BLaER1 treated with 17β-estradiol and CSF1 and Interleukin-3, amounts not matched to agents 10 nM and 100 nM (cell line): ENCODE results near the gene SORBS1.

Experiments used
- H3K27ac ChIP-seq, 11 experiments: shearing (Covaris generic); formaldehyde crosslinking; 2 replicates each; pipeline ENCODE4 v1.8.1; 2022
- H3K27me3 ChIP-seq, 11 experiments: shearing (Covaris generic); formaldehyde crosslinking; 2 replicates each; pipeline ENCODE4 v1.8.1; 2022
- H3K36me3 ChIP-seq, 11 experiments: shearing (Covaris generic); formaldehyde crosslinking; 2 replicates each; pipeline ENCODE4 v1.8.1; 2022
- H3K4me1 ChIP-seq, 10 experiments: shearing (Covaris generic); formaldehyde crosslinking; 2 replicates each; pipeline ENCODE4 v1.8.1; 2022
- H3K4me2 ChIP-seq, 11 experiments: shearing (Covaris generic); formaldehyde crosslinking; 2 replicates each; pipeline ENCODE4 v1.8.1; 2022
- H3K4me3 ChIP-seq, 10 experiments: shearing (Covaris generic); formaldehyde crosslinking; 2 replicates each; pipeline ENCODE4 v1.8.1; 2022
- H3K9ac ChIP-seq, 11 experiments: shearing (Covaris generic); formaldehyde crosslinking; 2 replicates each; pipeline ENCODE4 v1.8.1; 2022
- H3K9me3 ChIP-seq, 11 experiments: shearing (Covaris generic); formaldehyde crosslinking; replicated peaks in 1 of 11; 2 replicates each; pipeline ENCODE4 v1.8.1; 2022
- H4K20me1 ChIP-seq, 11 experiments: shearing (Covaris generic); formaldehyde crosslinking; 2 replicates each; pipeline ENCODE4 v1.8.1; 2022
- Cebpa-rat ChIP-seq, 11 experiments: shearing (Covaris generic); IDR thresholded peaks; 2 replicates each; pipeline ENCODE4 v1.8.1; 2022

Gene SORBS1

GRCh38 chr10:95516774-95517373 is 44.3 kb downstream of the SORBS1 start:
- peak overlapping the region in 5 of 11 experiments; percentile 45 to 80 (median 67); a peak in 4 of 22 replicates for H3K4me2 ChIP-seq
- H3K9ac ChIP-seq: no peak overlapping the region
- peak overlapping the region in 1 of 11 experiments; percentile 8; a peak in 1 of 22 replicates for H3K27ac ChIP-seq
- H3K36me3 ChIP-seq: no peaks in the 10 kb centered on the region
- TF ChIP-seq Cebpa-rat (IDR thresholded peaks at IDR 0.05): no peak
- H4K20me1 ChIP-seq: no peaks in the 10 kb centered on the region
- no peaks in the 10 kb centered on the region; a peak in 1 of 22 replicates for H3K9me3 ChIP-seq
- peaks cover 12 to 45% (median 33%) of the 10 kb centered on the region in 10 experiments for H3K4me1 ChIP-seq
- no peak overlapping the region for H3K4me3 ChIP-seq
- no peaks in the 10 kb centered on the region for H3K27me3 ChIP-seq

- no peaks in the 10 kb centered on the region for H3K36me3 ChIP-seq
- no peaks in the 10 kb centered on the region for H4K20me1 ChIP-seq
- TF ChIP-seq Cebpa-rat (IDR thresholded peaks at IDR 0.05): no peak
- no peak overlapping the region for H3K27ac ChIP-seq
- H3K27me3 ChIP-seq: no peaks in the 10 kb centered on the region
- H3K9ac ChIP-seq: no peak overlapping the region
- no peaks in the 10 kb centered on the region; a peak in 1 of 22 replicates for H3K9me3 ChIP-seq
- peak overlapping the region in 9 of 11 experiments; percentile 8 to 48 (median 25); a peak in 16 of 22 replicates for H3K4me2 ChIP-seq
- H3K4me1 ChIP-seq: peaks cover 12 to 41% (median 31%) of the 10 kb centered on the region in 10 experiments
- H3K4me3 ChIP-seq: no peak overlapping the region
These were observed 47.2 kb downstream of the SORBS1 start for GRCh38 chr10:95513941-95514392.

GRCh38 chr10:95513008-95513589 is 48.1 kb downstream of the SORBS1 start:
- H3K27ac ChIP-seq: no peak overlapping the region
- no peak overlapping the region for H3K4me3 ChIP-seq
- no peaks in the 10 kb centered on the region; a peak in 1 of 22 replicates for H3K9me3 ChIP-seq
- H3K36me3 ChIP-seq: no peaks in the 10 kb centered on the region
- peaks cover 12 to 33% (median 23%) of the 10 kb centered on the region in 10 experiments for H3K4me1 ChIP-seq
- no peak overlapping the region for H3K9ac ChIP-seq
- no peak for TF ChIP-seq Cebpa-rat (IDR thresholded peaks at IDR 0.05)
- H3K27me3 ChIP-seq: no peaks in the 10 kb centered on the region
- peak overlapping the region in 6 of 11 experiments; percentile 8 to 48 (median 26); a peak in 5 of 22 replicates for H3K4me2 ChIP-seq
- H4K20me1 ChIP-seq: no peaks in the 10 kb centered on the region

- no peaks in the 10 kb centered on the region for H3K27me3 ChIP-seq
- H3K4me1 ChIP-seq: peaks cover 6 to 19% (median 12%) of the 10 kb centered on the region in 10 experiments; a peak in 17 of 20 replicates
- H3K9ac ChIP-seq: no peak overlapping the region
- no peak overlapping the region for H3K4me3 ChIP-seq
- no peak overlapping the region for H3K4me2 ChIP-seq
- H3K27ac ChIP-seq: no peak overlapping the region
- no peaks in the 10 kb centered on the region for H3K36me3 ChIP-seq
- H4K20me1 ChIP-seq: no peaks in the 10 kb centered on the region
- H3K9me3 ChIP-seq: no peaks in the 10 kb centered on the region; a peak in 1 of 22 replicates
- no peak for TF ChIP-seq Cebpa-rat (IDR thresholded peaks at IDR 0.05)
These were observed 49.9 kb downstream of the SORBS1 start for GRCh38 chr10:95511314-95511713.

- Histone ChIP-seq H3K9ac (no peak overlapping the region), H4K20me1 (no peaks in the 10 kb centered on the region), H3K4me1 (peaks cover 6 to 11% (median 9%) of the 10 kb centered on the region in 10 experiments; a peak in 17 of 20 replicates), H3K4me3 (no peak overlapping the region), H3K27me3 (no peaks in the 10 kb centered on the region), H3K9me3 (no peaks in the 10 kb centered on the region), H3K4me2 (no peak overlapping the region), H3K27ac (no peak overlapping the region), H3K36me3 (no peaks in the 10 kb centered on the region)
- TF ChIP-seq Cebpa-rat (IDR thresholded peaks at IDR 0.05): no peak
These were observed 51.9 kb downstream of the SORBS1 start for GRCh38 chr10:95509251-95509650.

- no peak overlapping the region for H3K27ac ChIP-seq
- no peaks in the 10 kb centered on the region for H3K27me3 ChIP-seq
- H3K9me3 ChIP-seq: no peaks in the 10 kb centered on the region
- no peaks in the 10 kb centered on the region for H4K20me1 ChIP-seq
- H3K4me1 ChIP-seq: peaks cover 1 to 6% (median 4%) of the 10 kb centered on the region in 10 experiments; a peak in 17 of 20 replicates
- no peaks in the 10 kb centered on the region for H3K36me3 ChIP-seq
- H3K9ac ChIP-seq: no peak overlapping the region
- H3K4me2 ChIP-seq: no peak overlapping the region
- TF ChIP-seq Cebpa-rat (IDR thresholded peaks at IDR 0.05): no peak
- H3K4me3 ChIP-seq: no peak overlapping the region
These were observed 52.4 kb downstream of the SORBS1 start for GRCh38 chr10:95508730-95509129.

GRCh38 chr10:95506056-95506737 is 55.0 kb downstream of the SORBS1 start:
- Histone ChIP-seq H3K9me3 (no peaks in the 10 kb centered on the region), H3K4me2 (no peak overlapping the region), H3K4me1 (peaks cover 7 to 14% (median 13%) of the 10 kb centered on the region in 10 experiments; a peak in 18 of 20 replicates), H4K20me1 (no peaks in the 10 kb centered on the region), H3K27me3 (no peaks in the 10 kb centered on the region), H3K9ac (no peak overlapping the region), H3K27ac (no peak overlapping the region), H3K4me3 (no peak overlapping the region), H3K36me3 (no peaks in the 10 kb centered on the region)
- no peak for TF ChIP-seq Cebpa-rat (IDR thresholded peaks at IDR 0.05)

- no peaks in the 10 kb centered on the region for H3K9me3 ChIP-seq
- H3K4me2 ChIP-seq: no peak overlapping the region
- no peaks in the 10 kb centered on the region for H3K27me3 ChIP-seq
- no peaks in the 10 kb centered on the region for H3K36me3 ChIP-seq
- H3K4me3 ChIP-seq: no peak overlapping the region
- H3K9ac ChIP-seq: no peak overlapping the region
- no peaks in the 10 kb centered on the region for H4K20me1 ChIP-seq
- H3K4me1 ChIP-seq: peaks cover 7 to 20% (median 16%) of the 10 kb centered on the region in 10 experiments; a peak in 18 of 20 replicates
- no peak for TF ChIP-seq Cebpa-rat (IDR thresholded peaks at IDR 0.05)
- no peak overlapping the region for H3K27ac ChIP-seq
These were observed 55.5 kb downstream of the SORBS1 start for GRCh38 chr10:95505641-95506040.

- no peak overlapping the region for H3K9ac ChIP-seq
- no peaks in the 10 kb centered on the region for H4K20me1 ChIP-seq
- no peaks in the 10 kb centered on the region for H3K36me3 ChIP-seq
- H3K4me2 ChIP-seq: no peak overlapping the region
- no peak overlapping the region for H3K27ac ChIP-seq
- no peaks in the 10 kb centered on the region for H3K9me3 ChIP-seq
- no peak overlapping the region for H3K4me3 ChIP-seq
- no peak for TF ChIP-seq Cebpa-rat (IDR thresholded peaks at IDR 0.05)
- H3K4me1 ChIP-seq: peaks cover 7 to 20% (median 16%) of the 10 kb centered on the region in 10 experiments; a peak in 18 of 20 replicates
- H3K27me3 ChIP-seq: no peaks in the 10 kb centered on the region
These were observed 56.0 kb downstream of the SORBS1 start for GRCh38 chr10:95505084-95505610.
